HG03135 (cell line): ENCODE data around the gene RPP25L.

Experiments used
- ATAC-seq: cut with Tn5 transposase; IDR thresholded peaks from one replicate; pipeline ENCODE4 v1.9.1; 2021; ENCODE audit warnings: mild to moderate bottlenecking, moderate library complexity; ENCODE audit not compliant: unreplicated experiment

Gene RPP25L

GRCh38 chr9:34588671-34589635 is 22.9 kb downstream of the RPP25L start:
- ATAC-seq: no peak

DNA sequence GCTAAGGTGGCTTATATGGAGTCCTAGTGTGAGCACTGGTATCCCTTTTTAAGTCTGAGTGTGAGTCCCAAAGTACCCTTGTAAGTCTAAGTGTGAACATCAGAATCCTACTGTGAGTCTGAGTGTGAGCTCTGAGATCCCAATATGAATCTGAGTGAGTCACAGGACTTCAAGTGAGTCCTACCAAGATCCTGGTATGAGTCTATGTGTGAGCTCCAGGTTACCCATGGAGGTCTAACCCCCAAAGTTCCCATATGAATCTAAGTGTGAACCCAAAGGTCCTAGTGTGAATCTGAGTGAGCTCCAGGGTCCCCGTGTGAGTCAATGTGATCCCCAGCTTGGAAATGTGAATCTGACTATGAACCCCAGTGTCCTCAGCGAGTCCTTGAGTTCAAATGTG is 24.6 kb downstream of the RPP25L start:
- ATAC-seq: no peak

GRCh38 chr9:34585946-34586669 is 25.8 kb downstream of the RPP25L start:
- ATAC-seq: no peak

DNA sequence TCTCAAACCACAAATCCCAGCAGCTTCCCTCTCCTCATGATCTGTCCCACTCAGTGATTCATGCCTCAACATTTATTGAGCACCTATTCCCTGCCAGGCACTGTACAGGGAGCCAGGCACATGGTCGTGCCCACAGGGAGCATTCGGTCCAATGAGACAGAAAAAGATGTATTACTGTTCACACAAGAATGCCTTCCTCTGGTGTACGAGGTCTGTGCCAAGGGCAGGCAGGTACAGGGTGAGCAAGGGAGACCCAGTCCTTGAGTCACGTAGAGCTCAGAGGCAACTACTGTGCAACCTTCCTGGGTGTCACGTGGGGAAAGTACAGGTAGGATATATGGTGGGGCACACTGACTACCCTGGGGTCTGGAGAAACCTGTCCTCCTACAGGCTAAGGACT is 26.9 kb downstream of the RPP25L start:
- no peak for ATAC-seq

GRCh38 chr9:34582787-34583186 is 29.1 kb downstream of the RPP25L start:
- ATAC-seq: no peak

DNA sequence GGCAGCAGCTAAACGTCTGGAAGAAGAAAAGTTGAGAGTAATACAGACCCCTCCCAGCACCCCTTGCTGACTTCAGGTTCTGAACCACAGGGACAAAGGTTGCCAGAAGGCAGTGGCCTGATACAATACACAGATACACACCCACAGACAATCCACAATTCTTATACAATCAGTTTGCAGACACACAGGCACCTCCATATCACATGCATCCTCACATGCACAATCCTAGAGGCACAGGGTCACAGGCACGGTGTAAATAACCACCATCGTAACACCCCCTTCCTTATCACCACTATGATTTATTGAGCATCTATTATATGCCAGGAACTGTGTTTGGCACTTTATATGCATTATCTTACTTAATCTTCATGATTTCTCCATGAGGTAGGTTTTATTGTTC is 30.6 kb downstream of the RPP25L start:
- no peak for ATAC-seq

GRCh38 chr9:34580358-34580757 is 31.5 kb downstream of the RPP25L start:
- ATAC-seq: no peak

GRCh38 chr9:34579808-34580163 is 32.1 kb downstream of the RPP25L start:
- ATAC-seq: no peak

- no peak for ATAC-seq
Measured at GRCh38 chr9:34579104-34579807, 32.6 kb downstream of the RPP25L start.

GRCh38 chr9:34578241-34579103 is 33.4 kb downstream of the RPP25L start:
- ATAC-seq: no peak

DNA sequence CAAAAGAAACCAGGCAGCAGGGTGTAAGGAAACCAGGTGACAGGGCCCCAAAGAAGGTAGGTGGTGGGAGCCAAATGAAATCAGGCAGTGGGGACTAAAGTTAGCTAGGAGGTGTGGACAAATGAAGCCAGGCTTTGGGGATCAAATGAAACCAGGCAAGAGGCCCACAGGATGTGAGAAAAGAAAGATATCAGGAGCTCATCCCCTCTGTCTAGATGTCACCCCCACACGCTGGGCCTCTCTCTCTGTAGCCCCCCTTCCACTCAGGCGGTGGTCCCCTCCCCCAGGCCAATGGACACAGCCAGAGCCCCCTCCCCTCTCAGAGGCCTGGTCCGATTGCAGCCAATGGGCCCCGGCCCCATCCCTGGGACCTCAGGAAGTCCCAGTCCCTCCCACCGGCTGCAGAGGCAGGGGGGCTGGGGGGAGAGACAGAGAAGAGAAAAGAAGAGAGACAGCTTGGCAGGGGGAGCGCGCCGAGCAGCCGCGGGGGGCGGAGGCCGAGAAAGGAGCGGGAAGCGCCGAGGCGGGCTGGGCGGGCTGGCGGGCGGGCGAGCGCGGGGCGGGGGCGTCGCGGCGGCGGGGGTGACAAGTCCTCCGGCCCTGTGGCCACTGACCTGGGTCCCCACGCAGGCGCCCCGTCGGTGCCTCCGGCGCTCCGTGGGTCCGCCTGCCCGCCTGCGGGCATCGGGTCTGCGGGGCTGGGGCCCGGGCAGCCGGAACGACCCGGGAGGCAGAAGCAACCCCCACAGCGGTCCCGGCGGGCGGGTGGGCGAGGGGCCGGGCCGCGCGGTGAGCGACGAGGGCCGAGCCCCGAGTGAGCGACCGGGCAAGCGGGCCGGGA is 34.3 kb downstream of the RPP25L start:
- ATAC-seq: no peak

DNA sequence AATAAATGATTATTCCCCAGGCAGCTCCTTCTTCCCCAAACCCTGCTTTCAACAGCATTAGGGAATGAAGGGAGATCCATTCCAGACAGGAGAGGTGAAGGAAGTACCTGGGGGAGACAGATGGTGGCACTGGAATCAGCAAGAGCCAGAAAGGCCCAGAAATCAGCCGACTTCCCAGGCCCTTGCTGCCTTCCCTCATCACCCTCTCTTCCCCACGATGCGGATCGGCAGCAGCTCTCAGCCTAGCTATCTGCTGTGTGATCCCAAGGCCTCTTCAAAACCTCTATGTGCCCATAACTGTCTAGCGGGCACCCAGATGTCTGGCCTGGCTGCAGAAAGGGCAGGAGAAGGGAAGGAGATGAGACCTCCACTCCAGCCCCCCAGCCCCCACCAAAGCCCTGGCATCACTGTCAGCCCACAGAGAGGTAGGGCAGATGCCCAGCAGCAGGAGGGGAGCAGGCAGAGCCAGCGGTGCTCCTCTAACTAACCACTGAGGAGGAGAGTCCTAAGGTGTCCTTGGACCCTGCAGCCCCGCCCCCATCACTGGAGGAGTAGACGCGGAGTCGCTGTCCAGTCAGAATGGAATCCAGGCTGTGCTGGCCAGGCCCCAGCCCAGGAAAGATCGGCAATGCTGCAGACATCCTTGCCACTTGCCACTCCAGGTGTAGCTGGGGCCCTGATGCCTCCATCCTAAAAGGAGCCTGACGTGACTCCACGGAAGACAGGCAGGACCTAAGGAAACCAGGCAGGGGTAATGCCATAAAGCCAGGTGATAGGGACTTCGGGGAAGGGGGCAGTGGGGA is 35.1 kb downstream of the RPP25L start:
- ATAC-seq: no peak

- ATAC-seq: no peak
Measured at GRCh38 chr9:34575862-34576596, 35.9 kb downstream of the RPP25L start.

DNA sequence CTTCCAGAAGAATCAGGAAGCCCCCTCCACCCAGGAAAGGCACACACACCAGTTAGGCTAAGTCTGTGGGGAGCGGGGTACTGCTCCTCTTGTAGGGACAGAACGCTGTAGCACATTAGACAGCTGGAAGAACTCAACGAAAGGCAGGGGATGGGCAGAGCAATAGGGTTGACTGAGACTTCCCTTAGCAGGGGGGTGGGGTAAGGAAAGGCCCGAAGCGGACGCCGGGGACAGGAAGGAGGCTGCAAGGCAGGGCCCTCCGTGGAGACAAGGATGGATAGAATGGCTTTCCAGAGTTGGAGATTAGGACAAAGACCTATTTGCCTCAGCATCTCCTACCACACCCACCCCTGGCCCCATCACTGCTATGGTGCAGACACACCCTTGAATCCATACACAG is 36.7 kb downstream of the RPP25L start:
- ATAC-seq: no peak

- ATAC-seq: no peak
Measured at GRCh38 chr9:34574571-34574970, 37.3 kb downstream of the RPP25L start.

DNA sequence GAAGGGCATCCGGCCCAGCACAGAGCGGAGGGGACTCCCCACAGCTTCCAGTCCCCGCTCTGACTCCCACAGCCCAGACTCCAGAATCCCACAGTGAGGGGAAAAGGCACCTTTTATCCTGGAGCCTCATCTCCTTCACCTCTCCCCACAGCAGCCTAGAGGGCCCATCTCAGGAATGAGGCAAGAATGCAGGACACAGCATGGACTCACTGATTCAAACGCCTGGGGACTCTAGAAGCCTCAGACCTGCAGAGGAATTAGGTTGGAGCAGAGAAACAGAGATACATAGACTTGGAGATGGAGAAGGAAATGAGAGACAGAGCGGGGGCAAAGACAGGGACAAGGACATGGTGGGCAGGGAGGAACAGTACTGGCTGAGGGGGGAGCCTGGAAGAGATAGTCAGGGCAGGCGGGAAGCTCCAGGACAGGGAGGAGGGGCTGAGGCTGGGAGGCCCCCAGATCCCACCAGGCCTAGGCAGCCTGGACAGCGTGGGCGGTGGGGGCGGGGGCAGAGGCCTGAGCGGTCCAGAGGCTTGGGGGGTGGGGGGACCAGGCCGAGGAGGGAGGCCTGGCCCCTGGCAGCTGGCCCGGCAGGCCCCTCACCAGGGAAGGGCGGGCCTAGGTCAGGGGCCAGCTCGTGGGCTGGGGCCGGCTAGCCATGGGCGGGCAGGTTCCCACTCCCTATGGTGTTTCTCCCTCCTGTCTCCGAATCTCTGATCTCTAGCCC is 38.1 kb downstream of the RPP25L start:
- no peak for ATAC-seq

- no peak for ATAC-seq
Measured at GRCh38 chr9:34572628-34573027, 39.3 kb downstream of the RPP25L start.

DNA sequence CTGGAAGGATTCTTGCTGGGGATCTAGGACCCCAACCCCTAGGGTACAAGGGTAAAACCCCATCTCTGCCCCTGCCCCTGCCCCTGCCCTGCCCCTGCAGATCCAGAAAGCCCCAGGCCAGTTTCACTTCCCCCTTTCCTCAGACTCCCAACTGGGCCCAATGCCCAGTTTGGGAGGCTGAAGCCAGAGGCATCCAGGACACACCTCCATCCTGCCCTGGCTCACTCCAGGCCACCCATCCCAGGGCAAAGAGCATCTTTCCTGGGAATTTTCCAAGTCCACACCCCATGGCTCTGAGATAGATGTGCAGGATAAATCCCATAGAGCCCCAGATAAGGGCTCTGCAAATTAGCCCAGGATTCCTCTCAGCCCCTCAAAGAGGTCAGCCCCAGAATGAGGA is 39.8 kb downstream of the RPP25L start:
- ATAC-seq: no peak
